SU-DHL-6 (cell line): Measurements from ENCODE around the gene DGKG.

Experiments used
- H2AFZ ChIP-seq: fragments of 200-600 bp; sonication (generic); 2 replicates; pipeline ENCODE4 v1.6.1; 2014; ENCODE audit warnings: low read depth, mild to moderate bottlenecking, moderate library complexity, mixed read lengths, antibody characterized with exemption, low read length; ENCODE audit not compliant: severe bottlenecking
- H3F3A ChIP-seq: fragments of 200-600 bp; shearing (Covaris generic); 2 replicates; pipeline ENCODE4 v1.6.0; 2016; ENCODE audit warnings: antibody characterized with exemption, mild to moderate bottlenecking; ENCODE audit not compliant: insufficient read depth
- H3K27ac ChIP-seq: fragments of 200-600 bp; sonication (generic); 2 replicates; pipeline ENCODE4 v1.5.1; 2016; ENCODE audit warnings: low read depth, mild to moderate bottlenecking, low read length, moderate library complexity, mixed read lengths
- H3K27me3 ChIP-seq: fragments of 200-600 bp; sonication (generic), shearing (Covaris generic); 2 replicates; pipeline ENCODE4 v1.6.0; 2014; ENCODE audit warnings: mild to moderate bottlenecking, low read length
- H3K36me3 ChIP-seq: fragments of 200-600 bp; sonication (generic); 2 replicates; pipeline ENCODE4 v1.6.1; 2014; ENCODE audit warnings: mild to moderate bottlenecking, low read length, mixed read lengths
- H3K4me2 ChIP-seq: fragments of 300-600, 200-600 bp; shearing (Covaris generic), sonication (generic); 2 replicates; pipeline ENCODE4 v1.6.0; 2014; ENCODE audit warnings: low read length, low read depth, mild to moderate bottlenecking; ENCODE audit not compliant: poor library complexity, severe bottlenecking
- H3K4me3 ChIP-seq: fragments of 200-600 bp; sonication (generic); 2 replicates; pipeline ENCODE4 v1.5.1; 2014; ENCODE audit warnings: antibody characterized with exemption, low read length, mild to moderate bottlenecking, mixed read lengths; ENCODE audit not compliant: insufficient read depth, poor library complexity, severe bottlenecking
- H3K79me2 ChIP-seq: fragments of 200-600 bp; sonication (generic); 2 replicates; pipeline ENCODE4 v1.6.1; 2014; ENCODE audit warnings: mild to moderate bottlenecking, low read length, moderate library complexity; ENCODE audit not compliant: insufficient read depth
- H3K9ac ChIP-seq: fragments of 200-600 bp; sonication (generic); 2 replicates; pipeline ENCODE4 v1.7.0; 2014; ENCODE audit warnings: mild to moderate bottlenecking, low read length
- H3K9me2 ChIP-seq: fragments of 200-600 bp; sonication (generic); replicated peaks from 2 replicates; pipeline ENCODE4 v1.6.1; 2014; ENCODE audit warnings: low read length; ENCODE audit not compliant: insufficient read depth
- H3K9me3 ChIP-seq: fragments of 200-600 bp; sonication (generic); 2 replicates; pipeline ENCODE4 v1.6.1; 2014; ENCODE audit warnings: low read length, mixed read lengths; ENCODE audit not compliant: insufficient read depth
- H4K20me1 ChIP-seq: fragments of 200-600 bp; sonication (generic); 2 replicates; pipeline ENCODE4 v1.6.1; 2014; ENCODE audit warnings: low read depth, mild to moderate bottlenecking, antibody characterized with exemption, low read length, moderate library complexity, mixed read lengths
- CTCF ChIP-seq: fragments of 200-600 bp; sonication (generic); IDR thresholded peaks from one replicate; pipeline ENCODE4 v1.5.1; 2017; ENCODE audit warnings: antibody characterized with exemption, mild to moderate bottlenecking, low read length, moderate library complexity; ENCODE audit not compliant: insufficient read depth, poor library complexity, severe bottlenecking
- EZH2phosphoT487 ChIP-seq: fragments of 200-600 bp; sonication (generic), shearing (Covaris generic); conservative IDR thresholded peaks from 2 replicates; pipeline ENCODE4 v1.6.1; 2018; ENCODE audit warnings: mild to moderate bottlenecking, antibody characterized with exemption, low read length, moderate library complexity, mixed read lengths

Gene DGKG

GRCh38 chr3:186283651-186284348, 78.2 kb downstream of the DGKG start:
- no peak overlapping the region for H3K4me2 ChIP-seq
- no peak overlapping the region for H3K9ac ChIP-seq
- no peak overlapping the region for H2AFZ ChIP-seq
- no peaks in the 10 kb centered on the region for H3K36me3 ChIP-seq
- H3K27me3 ChIP-seq = no peaks in the 10 kb centered on the region
- no peaks in the 10 kb centered on the region for H3K9me3 ChIP-seq
- TF ChIP-seq EZH2phosphoT487 = no peak
- H3K4me3 ChIP-seq = no peak overlapping the region
- H3F3A ChIP-seq = no peaks in the 10 kb centered on the region
- no peaks in the 10 kb centered on the region for H3K79me2 ChIP-seq
- H3K9me2 ChIP-seq = no peaks in the 10 kb centered on the region
- H3K27ac ChIP-seq = no peak overlapping the region
- no peaks in the 10 kb centered on the region for H4K20me1 ChIP-seq

DNA sequence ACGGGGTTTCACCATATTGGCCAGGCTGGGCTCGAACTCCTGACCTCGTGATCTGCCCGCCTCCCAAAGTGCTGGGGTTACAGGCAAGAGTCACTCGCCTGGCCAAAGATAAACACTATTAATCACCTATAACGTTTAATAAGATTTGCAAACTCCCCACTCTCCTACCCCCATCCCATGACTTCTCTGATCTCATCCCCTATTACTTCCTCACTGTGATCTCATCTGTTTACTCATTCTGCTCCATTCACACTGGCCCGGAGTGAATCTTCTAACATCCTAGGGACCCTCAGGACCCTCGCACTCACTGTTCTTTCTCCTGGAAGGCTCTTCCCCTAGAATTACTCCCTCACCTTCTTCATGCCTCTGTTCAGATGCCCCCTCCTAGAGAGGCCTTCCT, 78.9 kb downstream of the DGKG start:
- Histone ChIP-seq H3K9me2 (no peaks in the 10 kb centered on the region), H4K20me1 (no peaks in the 10 kb centered on the region), H3K4me3 (no peak overlapping the region), H3F3A (no peaks in the 10 kb centered on the region), H3K36me3 (no peaks in the 10 kb centered on the region), H3K27ac (no peak overlapping the region), H3K9me3 (no peaks in the 10 kb centered on the region), H3K4me2 (no peak overlapping the region), H3K79me2 (no peaks in the 10 kb centered on the region), H3K9ac (no peak overlapping the region), H3K27me3 (no peaks in the 10 kb centered on the region), H2AFZ (no peak overlapping the region)
- TF ChIP-seq CTCF (no peak), EZH2phosphoT487 (no peak)

GRCh38 chr3:186281176-186281575, 80.9 kb downstream of the DGKG start:
- no peak overlapping the region for H3K4me2 ChIP-seq
- H2AFZ ChIP-seq = no peak overlapping the region
- H3K9ac ChIP-seq = no peak overlapping the region
- no peak for TF ChIP-seq CTCF
- no peak for TF ChIP-seq EZH2phosphoT487
- H3K9me2 ChIP-seq = no peaks in the 10 kb centered on the region
- no peaks in the 10 kb centered on the region for H3F3A ChIP-seq
- H3K27me3 ChIP-seq = no peaks in the 10 kb centered on the region
- no peaks in the 10 kb centered on the region for H3K36me3 ChIP-seq
- H4K20me1 ChIP-seq = no peaks in the 10 kb centered on the region
- no peak overlapping the region for H3K4me3 ChIP-seq
- H3K9me3 ChIP-seq = no peaks in the 10 kb centered on the region
- H3K27ac ChIP-seq = no peak overlapping the region
- H3K79me2 ChIP-seq = no peaks in the 10 kb centered on the region

DNA sequence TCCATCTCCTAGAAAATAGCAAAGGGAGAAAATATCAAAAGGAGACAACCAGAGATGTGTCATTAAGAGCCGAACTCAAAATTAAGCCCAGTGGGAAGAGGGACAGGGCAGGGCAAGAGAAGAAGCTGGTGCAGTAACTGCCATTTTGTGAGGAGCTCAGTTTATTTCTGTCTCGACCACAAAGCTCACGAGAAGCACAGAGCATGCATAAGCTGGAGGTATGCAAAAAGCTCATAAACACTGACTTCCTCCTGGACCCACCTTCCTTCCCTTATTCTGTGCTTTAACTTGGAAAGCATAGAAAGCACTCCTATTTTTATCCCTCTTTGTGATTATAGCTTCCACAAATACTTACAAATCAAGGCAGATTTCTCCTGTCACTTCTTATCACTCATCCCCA, 81.3 kb downstream of the DGKG start:
- Histone ChIP-seq H3K4me3 (no peak overlapping the region), H3F3A (no peaks in the 10 kb centered on the region), H3K4me2 (no peak overlapping the region), H3K79me2 (no peaks in the 10 kb centered on the region), H3K27ac (no peak overlapping the region), H3K9ac (no peak overlapping the region), H3K9me2 (no peaks in the 10 kb centered on the region), H3K27me3 (no peaks in the 10 kb centered on the region), H4K20me1 (no peaks in the 10 kb centered on the region), H2AFZ (no peak overlapping the region), H3K9me3 (no peaks in the 10 kb centered on the region), H3K36me3 (no peaks in the 10 kb centered on the region)
- TF ChIP-seq EZH2phosphoT487 (no peak), CTCF (no peak)
